Measurements from ENCODE around the gene KRT75.

KRT75 gene

GRCh38 chr12:52413782-52414345 lies 20.3 kb downstream of the KRT75 start:
- TF ChIP-seq, protein P1, sequence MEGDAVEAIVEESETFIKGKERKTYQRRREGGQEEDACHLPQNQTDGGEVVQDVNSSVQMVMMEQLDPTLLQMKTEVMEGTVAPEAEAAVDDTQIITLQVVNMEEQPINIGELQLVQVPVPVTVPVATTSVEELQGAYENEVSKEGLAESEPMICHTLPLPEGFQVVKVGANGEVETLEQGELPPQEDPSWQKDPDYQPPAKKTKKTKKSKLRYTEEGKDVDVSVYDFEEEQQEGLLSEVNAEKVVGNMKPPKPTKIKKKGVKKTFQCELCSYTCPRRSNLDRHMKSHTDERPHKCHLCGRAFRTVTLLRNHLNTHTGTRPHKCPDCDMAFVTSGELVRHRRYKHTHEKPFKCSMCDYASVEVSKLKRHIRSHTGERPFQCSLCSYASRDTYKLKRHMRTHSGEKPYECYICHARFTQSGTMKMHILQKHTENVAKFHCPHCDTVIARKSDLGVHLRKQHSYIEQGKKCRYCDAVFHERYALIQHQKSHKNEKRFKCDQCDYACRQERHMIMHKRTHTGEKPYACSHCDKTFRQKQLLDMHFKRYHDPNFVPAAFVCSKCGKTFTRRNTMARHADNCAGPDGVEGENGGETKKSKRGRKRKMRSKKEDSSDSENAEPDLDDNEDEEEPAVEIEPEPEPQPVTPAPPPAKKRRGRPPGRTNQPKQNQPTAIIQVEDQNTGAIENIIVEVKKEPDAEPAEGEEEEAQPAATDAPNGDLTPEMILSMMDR (IDR thresholded peaks at IDR 0.05) = no peak

- TF ChIP-seq, protein P1 (IDR thresholded peaks at IDR 0.05) = no peak
These were observed 21.0 kb downstream of the KRT75 start for GRCh38 chr12:52413202-52413601.

DNA sequence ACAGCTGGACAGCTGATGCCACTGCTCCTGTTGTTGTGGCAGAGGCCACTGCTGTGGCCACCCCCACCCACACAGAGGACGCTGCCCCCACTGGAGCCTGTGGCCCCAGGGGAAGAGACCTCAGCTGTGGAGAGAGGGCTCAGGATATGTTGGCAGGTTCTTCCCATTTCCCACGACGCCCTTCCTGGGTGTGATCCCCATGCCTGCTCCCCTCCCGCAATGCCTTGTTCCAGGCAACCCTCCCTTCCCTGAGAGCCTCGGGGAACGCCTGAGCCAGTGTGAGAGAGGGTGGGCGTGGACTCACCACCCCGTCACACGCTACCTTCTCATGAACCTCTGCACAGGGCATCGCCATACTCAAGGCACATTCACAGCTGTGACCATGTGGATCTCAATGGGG lies 22.4 kb downstream of the KRT75 start:
- TF ChIP-seq, protein P1 (IDR thresholded peaks at IDR 0.05) = no peak

GRCh38 chr12:52407918-52408317 lies 26.3 kb downstream of the KRT75 start:
- TF ChIP-seq, protein P1 (IDR thresholded peaks at IDR 0.05) = no peak

GRCh38 chr12:52405922-52406385 lies 28.2 kb downstream of the KRT75 start, which contains the start of gene KRT82:
Gene KRT82, minus strand, starts transcription at chr12:52406335. Its CDS starts 58 bp downstream, at chr12:52406277.
- TF ChIP-seq, protein P1 (IDR thresholded peaks at IDR 0.05) = no peak

DNA sequence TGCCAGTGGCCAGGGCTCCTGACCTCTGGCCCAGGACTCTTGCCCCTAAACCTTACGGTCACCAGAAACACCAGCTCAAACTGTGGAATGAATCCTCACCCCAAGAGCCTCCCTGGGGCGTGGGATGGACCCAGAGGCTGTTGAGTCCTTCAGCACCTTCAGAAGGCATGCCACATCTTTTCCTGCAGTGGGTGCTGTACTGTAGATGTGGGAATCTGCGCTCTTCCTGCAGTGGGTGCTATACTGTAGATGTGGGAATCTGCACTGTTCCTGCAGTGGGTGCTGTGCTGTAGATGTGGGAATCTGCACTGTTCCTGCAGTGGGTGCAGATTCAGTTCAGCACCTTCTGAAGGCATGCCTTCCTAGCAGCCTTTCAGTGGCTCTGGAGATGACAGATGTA lies 29.2 kb downstream of the KRT75 start:
- TF ChIP-seq, protein P1 (IDR thresholded peaks at IDR 0.05) = no peak

DNA sequence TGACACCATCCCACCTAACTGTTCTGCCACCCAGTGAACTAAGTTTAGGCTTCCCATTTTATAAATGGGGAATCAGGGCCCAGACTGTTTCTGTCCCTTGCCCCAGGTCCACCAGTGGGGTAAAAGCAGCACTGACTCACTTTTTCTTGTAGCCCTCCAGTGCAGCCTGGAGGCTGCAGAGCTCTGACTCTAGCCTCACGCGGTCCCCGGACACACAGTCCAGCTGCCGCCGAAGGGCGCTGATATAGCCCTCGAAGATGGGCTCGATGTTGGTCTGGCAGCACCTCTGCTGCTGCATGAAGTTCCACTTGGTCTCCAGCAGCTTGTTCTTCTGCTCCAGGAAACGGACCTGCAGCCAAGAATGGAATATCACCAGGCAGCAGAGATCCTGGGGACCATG lies 30.6 kb downstream of the KRT75 start:
- TF ChIP-seq, protein P1 (IDR thresholded peaks at IDR 0.05) = no peak

Measured in LNCAP (cell line).